ENCODE measurements around the gene PIP5K1B. TPM values are rescaled to one million over a fixed set of nuclear protein-coding genes. Genes with fewer than 3 reads are reported as not detected.

Gene PIP5K1B
- total and polyA plus RNA-seq, 2 donors (not counting 1 experiment from before 2014, with no cell fraction given), result under 0.01 to 0.03 TPM

DNA sequence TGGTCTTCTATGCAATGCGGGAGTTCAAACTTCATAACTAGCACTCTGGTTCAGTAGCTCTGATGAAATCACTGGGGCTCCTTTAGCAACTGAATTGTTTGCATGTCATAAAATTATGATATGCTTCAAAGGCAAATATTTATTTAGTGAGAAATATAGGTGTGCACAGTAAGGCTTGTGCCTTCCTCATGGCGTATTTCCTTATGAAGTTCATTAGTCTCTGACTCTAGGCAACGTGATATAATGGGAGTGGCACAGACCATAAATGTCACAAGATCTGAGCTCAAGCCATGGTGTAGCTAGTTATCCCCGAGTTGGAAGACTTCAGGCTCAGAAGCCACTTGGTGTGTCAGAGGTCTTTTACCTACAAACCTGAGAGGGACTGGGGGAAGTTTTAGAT, 35.5 kb downstream of the PIP5K1B start:
- no peak overlapping the region for H3K4me3 ChIP-seq (replicated peaks in 1 of 4; ENCODE audit: control extremely low read depth in 1 of 4, insufficient read depth in 1 of 4, low read depth in 3 of 4, low read length in 4 of 4)
- H3K79me2 ChIP-seq (ENCODE audit: control insufficient read depth, insufficient read depth, low read length), result no peaks in the 10 kb centered on the region
- no peaks in the 10 kb centered on the region for H3K27me3 ChIP-seq (ENCODE audit: control insufficient read depth, insufficient read depth, low read length)
- no peaks in the 10 kb centered on the region for H3K4me1 ChIP-seq (ENCODE audit: control insufficient read depth, extremely low read depth, insufficient read depth, low read length)
- no peak overlapping the region for H3K4me2 ChIP-seq (ENCODE audit: extremely low read depth, insufficient read depth, low read length)
- DNase-seq (ENCODE audit: low read depth in 2 of 2), result no peak
- TF ChIP-seq EZH2 (IDR thresholded peaks at IDR 0.05; ENCODE audit: low read length, missing control alignments) (no peak), CTCF (conservative IDR thresholded peaks at IDR 0.05 in 1 of 2, IDR thresholded peaks at IDR 0.05 in 1 of 2; ENCODE audit: low read depth in 1 of 2, low read length in 2 of 2) (no peak)
- H3K27ac ChIP-seq (ENCODE audit: insufficient read depth, low read length), result no peak overlapping the region
- no peaks in the 10 kb centered on the region for H3K36me3 ChIP-seq (ENCODE audit: control insufficient read depth, insufficient read depth, low read length)
- no peaks in the 10 kb centered on the region for H3K9me3 ChIP-seq (ENCODE audit: control insufficient read depth, insufficient read depth, low read depth, low read length)
- no peak overlapping the region for H3K9ac ChIP-seq (ENCODE audit: insufficient read depth, low read length)
- no peak overlapping the region for H2AFZ ChIP-seq (ENCODE audit: low read length)
- no peaks in the 10 kb centered on the region for H4K20me1 ChIP-seq (ENCODE audit: control insufficient read depth, extremely low read depth, insufficient read depth, low read length)

DNA sequence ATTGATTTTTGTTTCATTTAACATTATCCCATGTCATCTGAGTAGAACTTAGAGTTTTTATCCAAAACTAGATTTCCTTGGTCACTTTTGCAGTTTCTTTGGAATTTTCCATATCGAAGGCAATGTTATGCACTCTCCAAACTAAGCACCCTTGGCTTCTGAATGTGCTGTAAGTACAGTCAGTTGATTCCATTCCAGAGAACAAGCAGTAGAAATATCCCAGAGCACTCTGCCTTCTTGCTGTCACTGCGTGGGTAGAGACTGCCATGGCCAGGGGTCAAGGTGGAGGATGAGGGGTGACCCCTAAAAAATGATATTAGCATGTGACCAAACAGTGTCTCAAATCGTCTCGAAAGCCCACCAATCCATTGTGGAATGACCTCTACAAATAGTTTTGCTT, 36.2 kb downstream of the PIP5K1B start:
- Histone ChIP-seq H2AFZ (ENCODE audit: low read length) (no peak overlapping the region), H3K4me2 (ENCODE audit: extremely low read depth, insufficient read depth, low read length) (no peak overlapping the region), H3K36me3 (ENCODE audit: control insufficient read depth, insufficient read depth, low read length) (no peaks in the 10 kb centered on the region), H3K9me3 (ENCODE audit: control insufficient read depth, insufficient read depth, low read depth, low read length) (no peaks in the 10 kb centered on the region), H3K27ac (ENCODE audit: insufficient read depth, low read length) (no peak overlapping the region), H3K79me2 (ENCODE audit: control insufficient read depth, insufficient read depth, low read length) (no peaks in the 10 kb centered on the region), H3K9ac (ENCODE audit: insufficient read depth, low read length) (no peak overlapping the region), H3K27me3 (ENCODE audit: control insufficient read depth, insufficient read depth, low read length) (no peaks in the 10 kb centered on the region), H4K20me1 (ENCODE audit: control insufficient read depth, extremely low read depth, insufficient read depth, low read length) (no peaks in the 10 kb centered on the region), H3K4me3 (replicated peaks in 1 of 4; ENCODE audit: control extremely low read depth in 1 of 4, insufficient read depth in 1 of 4, low read depth in 3 of 4, low read length in 4 of 4) (no peak overlapping the region), H3K4me1 (ENCODE audit: control insufficient read depth, extremely low read depth, insufficient read depth, low read length) (no peaks in the 10 kb centered on the region)
- no peak for TF ChIP-seq CTCF (conservative IDR thresholded peaks at IDR 0.05 in 1 of 2, IDR thresholded peaks at IDR 0.05 in 1 of 2; ENCODE audit: low read depth in 1 of 2, low read length in 2 of 2)
- no peak for TF ChIP-seq EZH2 (IDR thresholded peaks at IDR 0.05; ENCODE audit: low read length, missing control alignments)
- no peak for DNase-seq (ENCODE audit: low read depth in 2 of 2)

DNA sequence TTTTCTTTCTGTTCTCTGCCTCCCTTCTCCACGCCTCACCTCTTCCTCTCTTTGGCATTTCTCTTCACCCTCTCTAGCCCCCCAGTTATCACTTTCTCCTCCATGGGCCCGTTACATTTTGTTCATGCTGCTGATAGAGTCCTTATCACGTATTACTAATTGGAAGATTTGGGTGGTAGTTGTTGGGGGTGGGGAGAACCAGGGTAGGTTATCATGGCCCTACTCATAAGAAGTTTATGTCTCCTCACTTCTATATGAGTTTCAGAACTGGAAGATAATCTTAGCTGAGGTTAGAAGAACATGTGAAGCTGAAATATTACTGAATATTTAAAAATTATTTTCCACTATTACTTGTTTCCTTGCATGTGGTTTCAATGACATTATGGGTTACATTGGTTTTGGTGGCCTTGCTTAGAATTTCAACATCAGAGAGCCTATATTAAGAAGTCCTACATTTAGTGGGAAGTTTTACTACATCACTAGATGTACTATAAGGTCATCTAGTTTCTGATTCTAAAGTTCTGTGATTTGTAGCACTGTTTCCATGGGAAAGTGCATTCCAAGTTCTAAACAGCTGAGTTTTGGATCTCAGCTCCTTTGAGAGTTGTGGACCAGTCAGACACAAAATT, 36.8 kb downstream of the PIP5K1B start:
- no peaks in the 10 kb centered on the region for H4K20me1 ChIP-seq (ENCODE audit: control insufficient read depth, extremely low read depth, insufficient read depth, low read length)
- H3K27me3 ChIP-seq (ENCODE audit: control insufficient read depth, insufficient read depth, low read length), result no peaks in the 10 kb centered on the region
- H3K9ac ChIP-seq (ENCODE audit: insufficient read depth, low read length), result no peak overlapping the region
- DNase-seq (ENCODE audit: low read depth in 2 of 2), result no peak
- H3K9me3 ChIP-seq (ENCODE audit: control insufficient read depth, insufficient read depth, low read depth, low read length), result no peaks in the 10 kb centered on the region
- no peak overlapping the region for H3K27ac ChIP-seq (ENCODE audit: insufficient read depth, low read length)
- no peak overlapping the region for H3K4me3 ChIP-seq (replicated peaks in 1 of 4; ENCODE audit: control extremely low read depth in 1 of 4, insufficient read depth in 1 of 4, low read depth in 3 of 4, low read length in 4 of 4)
- TF ChIP-seq CTCF (conservative IDR thresholded peaks at IDR 0.05 in 1 of 2, IDR thresholded peaks at IDR 0.05 in 1 of 2; ENCODE audit: low read depth in 1 of 2, low read length in 2 of 2) (no peak), EZH2 (IDR thresholded peaks at IDR 0.05; ENCODE audit: low read length, missing control alignments) (no peak)
- H2AFZ ChIP-seq (ENCODE audit: low read length), result no peak overlapping the region
- no peaks in the 10 kb centered on the region for H3K79me2 ChIP-seq (ENCODE audit: control insufficient read depth, insufficient read depth, low read length)
- H3K4me1 ChIP-seq (ENCODE audit: control insufficient read depth, extremely low read depth, insufficient read depth, low read length), result no peaks in the 10 kb centered on the region
- no peak overlapping the region for H3K4me2 ChIP-seq (ENCODE audit: extremely low read depth, insufficient read depth, low read length)
- no peaks in the 10 kb centered on the region for H3K36me3 ChIP-seq (ENCODE audit: control insufficient read depth, insufficient read depth, low read length)

Measured in fibroblast of lung (primary cell).